GM12878 (cell line): ENCODE data around the gene BAG5. TPM values are rescaled to one million over a fixed set of nuclear protein-coding genes. Genes with fewer than 3 reads are reported as not detected.

Experiments
- ATAC-seq: fragments of 200-7000 bp; cut with Tn5 transposase; 3 replicates; pipeline ENCODE4 v1.9.1; 2020; ENCODE audit warnings: mild to moderate bottlenecking, moderate library complexity
- BruUV-seq: library from RNA; stranded (reverse); fragments of 400-500 nt; replicated peaks from 2 replicates; lab custom pipeline; 2021; lab: Mats Ljungman, UMichigan
- CTCF ChIA-PET: fragments of 300-600 bp; sonication (Branson Sonifier 250); formaldehyde crosslinking; extraction: SDS; loops from one replicate; lab custom pipeline; 2021; ENCODE audit warnings: inconsistent platforms; lab: Yijun Ruan, JAX
- POLR2A ChIA-PET: fragments of 350-600 bp; formaldehyde crosslinking; extraction: SDS; loops from one replicate; lab custom pipeline; 2021; ENCODE audit warnings: inconsistent platforms; lab: Charles Lee
- RAD21 ChIA-PET: fragments of 300-600 bp; sonication (Branson Sonifier 250); formaldehyde crosslinking; loops from one replicate; lab custom pipeline; 2023; ENCODE audit warnings: antibody characterized with exemption; ENCODE audit not compliant: unreplicated experiment; lab: Charles Lee
- SMC1A ChIA-PET: fragments of 300-600 bp; sonication (Branson Sonifier 250); formaldehyde crosslinking; loops from one replicate; lab custom pipeline; 2023; ENCODE audit not compliant: unreplicated experiment, uncharacterized antibody; lab: Charles Lee
- DNase-seq: peaks from one replicate; pipeline ENCODE4 v3.0.0-alpha.2; 2011; ENCODE audit warnings: low read depth, low spot score
- FAIRE-seq: peaks from 3 replicates; lab custom pipeline; 2011; peaks lifted over from hg19 to GRCh38; lab: Jason Lieb, UNC
- H2AFZ ChIP-seq: 2 replicates; pipeline ENCODE4 v1.6.0; 2011; ENCODE audit warnings: low read depth, low read length, control low read depth; ENCODE audit not compliant: control insufficient read depth
- H3K27ac ChIP-seq: 2 replicates; pipeline ENCODE4 v1.5.1; 2011; ENCODE audit warnings: control low read depth; ENCODE audit not compliant: control insufficient read depth, insufficient read depth
- H3K27me3 ChIP-seq, 2 experiments: replicated peaks in 1 of 2; 2 replicates each; pipeline versions ENCODE4 v1.6.0 to v1.6.1; 2011; ENCODE audit warnings: low read length in 1 of 2; ENCODE audit not compliant: control insufficient read depth in 2 of 2, insufficient read depth in 2 of 2
- H3K36me3 ChIP-seq, 2 experiments: 2 replicates each; pipeline ENCODE4 v1.5.1; 2011; ENCODE audit warnings: low read length in 1 of 2; ENCODE audit not compliant: control insufficient read depth in 2 of 2, insufficient read depth in 2 of 2
- H3K4me1 ChIP-seq: 2 replicates; pipeline ENCODE4 v1.6.1; 2011; ENCODE audit warnings: mild to moderate bottlenecking, low read length, moderate library complexity, mixed read lengths; ENCODE audit not compliant: control insufficient read depth, insufficient read depth
- H3K4me2 ChIP-seq: 2 replicates; pipeline ENCODE4 v1.6.0; 2011; ENCODE audit warnings: control low read depth; ENCODE audit not compliant: control insufficient read depth, insufficient read depth
- H3K4me3 ChIP-seq: fragments of 200-600 bp; sonication (generic); 2 replicates; pipeline ENCODE4 v1.5.1; 2016
- H3K79me2 ChIP-seq: 2 replicates; pipeline ENCODE4 v1.6.0; 2011; ENCODE audit warnings: low read length; ENCODE audit not compliant: control insufficient read depth, insufficient read depth
- H3K9ac ChIP-seq: 2 replicates; pipeline ENCODE4 v1.8.0; 2011; ENCODE audit warnings: low read length, control low read depth, mixed read lengths; ENCODE audit not compliant: control insufficient read depth, insufficient read depth
- H3K9me3 ChIP-seq: replicated peaks from 3 replicates; pipeline ENCODE4 v1.5.1; 2011; ENCODE audit warnings: mild to moderate bottlenecking, low read length; ENCODE audit not compliant: control insufficient read depth, insufficient read depth
- H4K20me1 ChIP-seq: 2 replicates; pipeline ENCODE4 v1.6.0; 2011; ENCODE audit not compliant: control insufficient read depth, insufficient read depth
- BRCA1 ChIP-seq: IDR thresholded peaks from 2 replicates; pipeline ENCODE4 v1.6.1; 2011; ENCODE audit warnings: low read depth, low read length, improper control_type of control experiment
- CEBPB ChIP-seq, 2 experiments: fragments of 150-350 bp in 1 of 2; IDR thresholded peaks; 2 replicates each; pipeline ENCODE4 v1.6.1; 2012 to 2014; ENCODE audit warnings: low read depth in 2 of 2, low read length in 2 of 2, borderline replicate concordance in 1 of 2, inconsistent platforms in 1 of 2
- EGR1 ChIP-seq, 2 experiments: IDR thresholded peaks; 1 replicate in 1 of 2; 2 replicates in 1 of 2; pipeline ENCODE4 v1.6.1; 2011 to 2012; ENCODE audit warnings: low read depth in 2 of 2, low read length in 2 of 2, borderline replicate concordance in 1 of 2, mild to moderate bottlenecking in 1 of 2, moderate library complexity in 1 of 2
- IKZF1 ChIP-seq: fragments of 450-650 bp; conservative IDR thresholded peaks from 2 replicates; pipeline ENCODE4 v1.6.1; 2017; ENCODE audit warnings: antibody characterized with exemption, mild to moderate bottlenecking
- RB1 ChIP-seq: fragments of 450-650 bp; formaldehyde crosslinking; IDR thresholded peaks from 2 replicates; pipeline ENCODE4 v1.6.1; 2017; ENCODE audit warnings: mild to moderate bottlenecking, borderline replicate concordance
- RELB ChIP-seq: fragments of 450-650 bp; IDR thresholded peaks from 2 replicates; pipeline ENCODE4 v1.6.1; 2017; ENCODE audit warnings: low read depth, mild to moderate bottlenecking, moderate library complexity
- TARDBP ChIP-seq: IDR thresholded peaks from 2 replicates; pipeline ENCODE4 v1.6.1; 2016; ENCODE audit warnings: borderline replicate concordance
- WRNIP1 ChIP-seq: IDR thresholded peaks from 2 replicates; pipeline ENCODE4 v1.6.1; 2011; ENCODE audit warnings: low read depth, low read length, improper control_type of control experiment, borderline replicate concordance
- YY1 ChIP-seq: IDR thresholded peaks from 2 replicates; pipeline ENCODE4 v1.6.1; 2011; ENCODE audit warnings: low read depth, mild to moderate bottlenecking, low read length
- ZNF384 ChIP-seq: IDR thresholded peaks from 2 replicates; pipeline ENCODE4 v1.6.1; 2012; ENCODE audit warnings: low read depth, mild to moderate bottlenecking, low read length, improper control_type of control experiment, borderline replicate concordance
- ZNF592 ChIP-seq: fragments of 450-650 bp; IDR thresholded peaks from 2 replicates; pipeline ENCODE4 v1.6.1; 2017; ENCODE audit warnings: mild to moderate bottlenecking, moderate library complexity
- WGBS: methylation state at CpG from one replicate; pipeline ENCODE4 v1.1.6; 2016; ENCODE audit warnings: low lambda C conversion rate; ENCODE audit not compliant: insufficient replicate concordance, insufficient coverage; ENCODE audit errors: missing lambda C conversion rate; 5-methylcytosine and 5-hydroxymethylcytosine counted together
- in situ Hi-C: fragments of 300-500 bp; cut with MboI; formaldehyde crosslinking; loops from 9 replicates; pipeline ENCODE4 v1.14.3; 2018; ENCODE audit warnings: mixed read lengths
- intact Hi-C: fragments of 100-400 bp; cut with micrococcal nuclease; formaldehyde crosslinking; loops from one replicate; pipeline ENCODE4 v1.14.2; 2022; ENCODE audit not compliant: unreplicated experiment
- polyA plus RNA-seq, 11 experiments: library from polyadenylated mRNA; depleted of rRNA in 4 of 11; unstranded in 6 of 11; stranded (reverse) in 5 of 11; fragments of >200 nt; fragmentation: Nextera tagmentation in 4 of 11; fragmentation: Illumina TruSeq in 1 of 11; extraction: Ambion mirVana in 4 of 11; extraction: Trizol in 1 of 11; gene quantifications; 1 replicate in 1 of 11; 2 replicates in 10 of 11; pipeline versions ENCODE4 v1.2.1 to v1.2.3, GENCODE V29; 2011 to 2016; ENCODE audit warnings: inconsistent platforms in 2 of 11, missing spikeins in 2 of 11, low read depth in 1 of 11
- total RNA-seq, 4 experiments: library from RNA; depleted of rRNA in 3 of 4; stranded (reverse); fragments of >200 nt in 3 of 4; fragmentation: Illumina TruSeq in 1 of 4; extraction: Trizol in 1 of 4; gene quantifications; 2 replicates each; pipeline versions ENCODE4 v1.2.1 to v1.2.3, GENCODE V29; 2013 to 2021

The BAG5 gene
- total and polyA plus RNA-seq, 10 of the 15 experiments (the other 5 are each of a cell fraction or from before 2014, with no cell fraction given), result 9.9 to 30.5 (median 20.1) TPM

- ChIA-PET RAD21 (no interaction called here), CTCF (no interaction called here), POLR2A (interaction anchor here (0.6 kb wide), 1 partner anchor 82 kb away, joined by 7 read pairs; no protein-coding TSS in a partner anchor), SMC1A (no interaction called here)
- no TSS peak for BruUV-seq
- Histone ChIP-seq H3K9me3 (no peaks in the 10 kb centered on the region), H3K9ac (no peak overlapping the region), H3K27ac (no peak overlapping the region), H3K4me1 (no peaks in the 10 kb centered on the region), H3K79me2 (no peaks in the 10 kb centered on the region), H3K4me3 (no peak overlapping the region), H3K27me3 (no peaks in the 10 kb centered on the region), H3K4me2 (no peak overlapping the region), H2AFZ (no peak overlapping the region), H3K36me3 (peaks cover 3 to 7% of the 10 kb centered on the region in 2 experiments; a peak in 3 of 4 replicates), H4K20me1 (no peaks in the 10 kb centered on the region)
- TF ChIP-seq BRCA1, result no peak
- no peak for TF ChIP-seq IKZF1
- TF ChIP-seq RB1, result no peak
- no peak for TF ChIP-seq YY1
- no peak for TF ChIP-seq TARDBP
- TF ChIP-seq EGR1 (IDR thresholded peaks at IDR 0.05; ENCODE audit: borderline replicate concordance in 1 of 2, low read depth in 2 of 2, low read length in 2 of 2), result no peak
- DNase-seq, result no peak
- WGBS, result 94% methylated on average over 11 of the region's 11 CpGs
- in situ Hi-C loops, result no loop called here
- no peak for FAIRE-seq
- intact Hi-C loops, result no loop called here
- ATAC-seq, result no peak
These were observed 18.7 kb upstream of the BAG5 start for GRCh38 chr14:103581206-103581605.

GRCh38 chr14:103578401-103579075, 16.1 kb upstream of the BAG5 start:
- H3K27me3 ChIP-seq, result no peaks in the 10 kb centered on the region
- ChIA-PET CTCF (no interaction called here), POLR2A (no interaction called here), SMC1A (no interaction called here), RAD21 (no interaction called here)
- no peak overlapping the region for H2AFZ ChIP-seq
- intact Hi-C loops (loop anchor here (10.0 kb wide), 1 partner anchor 336 kb away; no protein-coding TSS in a partner anchor), in situ Hi-C loops (no loop called here)
- no peak for DNase-seq
- H3K9me3 ChIP-seq, result no peaks in the 10 kb centered on the region
- H3K4me3 ChIP-seq, result no peak overlapping the region
- peaks cover 3 to 14% of the 10 kb centered on the region in 2 experiments; a peak in 3 of 4 replicates for H3K36me3 ChIP-seq
- no peak overlapping the region for H3K4me2 ChIP-seq
- H4K20me1 ChIP-seq, result no peaks in the 10 kb centered on the region
- no peak overlapping the region for H3K27ac ChIP-seq
- no peak for FAIRE-seq
- H3K79me2 ChIP-seq, result no peaks in the 10 kb centered on the region
- no TSS peak for BruUV-seq
- H3K4me1 ChIP-seq, result no peaks in the 10 kb centered on the region
- no peak for ATAC-seq
- H3K9ac ChIP-seq, result no peak overlapping the region
- WGBS, result 96% methylated on average over 12 of the region's 12 CpGs
- no peak for TF ChIP-seq CEBPB (IDR thresholded peaks at IDR 0.05; ENCODE audit: borderline replicate concordance in 1 of 2, low read depth in 2 of 2, low read length in 2 of 2)
- TF ChIP-seq ZNF384, result no peak
- TF ChIP-seq ZNF592, result no peak
- TF ChIP-seq WRNIP1, result no peak
- no peak for TF ChIP-seq RELB
